H1 (cell line): ENCODE results near the gene PRKRIP1. TPM values are rescaled to one million over a fixed set of nuclear protein-coding genes. Genes with fewer than 3 reads are reported as not detected.

Experiments
- CTCF ChIA-PET: fragments of 300-600 bp; sonication (Branson Sonifier 250); formaldehyde crosslinking; loops from one replicate; lab custom pipeline; 2021; ENCODE audit not compliant: partially characterized antibody; lab: Charles Lee
- POLR2A ChIA-PET: fragments of 300-600 bp; sonication (Branson Sonifier 250); formaldehyde crosslinking; loops from one replicate; lab custom pipeline; 2021; ENCODE audit warnings: inconsistent platforms; ENCODE audit not compliant: partially characterized antibody; lab: Charles Lee
- DNase-seq, 2 experiments: peaks; one replicate each; pipeline versions ENCODE4 v3.0.0 to v3.0.0-alpha.2; 2010 to 2022; ENCODE audit warnings: low spot score in 2 of 2, low read depth in 1 of 2, mixed read lengths in 1 of 2
- FAIRE-seq: peaks from 2 replicates; lab custom pipeline; 2011; peaks lifted over from hg19 to GRCh38; lab: Jason Lieb, UNC
- H2AFZ ChIP-seq: 2 replicates; pipeline ENCODE4 v1.8.1; 2012; ENCODE audit warnings: low read length, inconsistent platforms
- H2AK5ac ChIP-seq: 2 replicates; pipeline ENCODE4 v1.6.1; 2013; ENCODE audit warnings: low read depth, low read length
- H2BK120ac ChIP-seq: replicated peaks from 2 replicates; pipeline ENCODE3; 2013; ENCODE audit warnings: low read depth, low read length, inconsistent platforms
- H2BK12ac ChIP-seq: 2 replicates; pipeline ENCODE4 v1.6.1; 2013; ENCODE audit warnings: low read depth, low read length
- H2BK15ac ChIP-seq: 2 replicates; pipeline ENCODE4 v1.6.1; 2013; ENCODE audit warnings: low read length
- H2BK20ac ChIP-seq: 2 replicates; pipeline ENCODE4 v1.6.1; 2013; ENCODE audit warnings: low read length
- H2BK5ac ChIP-seq: 2 replicates; pipeline ENCODE4 v1.6.1; 2013; ENCODE audit warnings: low read depth, low read length
- H3K14ac ChIP-seq: 2 replicates; pipeline ENCODE4 v1.6.1; 2013; ENCODE audit warnings: inconsistent platforms; ENCODE audit not compliant: insufficient read length
- H3K18ac ChIP-seq: 2 replicates; pipeline ENCODE4 v1.6.1; 2013; ENCODE audit warnings: low read length; ENCODE audit errors: extremely low read depth
- H3K23ac ChIP-seq: 2 replicates; pipeline ENCODE4 v1.6.1; 2013; ENCODE audit warnings: inconsistent platforms; ENCODE audit not compliant: insufficient read length
- H3K23me2 ChIP-seq: 2 replicates; pipeline ENCODE4 v1.6.1; 2013; ENCODE audit warnings: low read depth, low read length
- H3K27ac ChIP-seq: 2 replicates; pipeline ENCODE4 v1.6.1; 2011; ENCODE audit warnings: low read depth, low read length, inconsistent platforms
- H3K27me3 ChIP-seq, 4 experiments: replicated peaks in 1 of 4; 1 replicate in 1 of 4; 2 replicates in 3 of 4; pipeline versions ENCODE4 v1.6.1 to v1.8.1; 2011 to 2013; ENCODE audit warnings: low read length in 3 of 4, mild to moderate bottlenecking in 3 of 4, inconsistent platforms in 2 of 4, mixed read lengths in 2 of 4, moderate library complexity in 1 of 4; ENCODE audit not compliant: control insufficient read depth in 3 of 4, insufficient read depth in 3 of 4; ENCODE audit errors: extremely low read depth in 1 of 4
- H3K36me3 ChIP-seq, 4 experiments: 2 replicates each; pipeline versions ENCODE4 v1.6.1 to v1.8.1; 2011 to 2013; ENCODE audit warnings: mild to moderate bottlenecking in 4 of 4, low read length in 3 of 4, moderate library complexity in 2 of 4, control low read depth in 1 of 4, inconsistent platforms in 1 of 4; ENCODE audit not compliant: insufficient read depth in 4 of 4, control insufficient read depth in 2 of 4
- H3K4ac ChIP-seq: replicated peaks from 2 replicates; pipeline ENCODE3; 2013; ENCODE audit warnings: low read length, low read depth, mixed read lengths, inconsistent platforms; ENCODE audit not compliant: insufficient read length
- H3K4me1 ChIP-seq, 4 experiments: replicated peaks in 1 of 4; 1 replicate in 1 of 4; 2 replicates in 3 of 4; pipeline versions ENCODE4 v1.6.1 to v1.8.1; 2011 to 2013; ENCODE audit warnings: low read length in 3 of 4, inconsistent platforms in 2 of 4, mixed read lengths in 1 of 4; ENCODE audit not compliant: insufficient read depth in 4 of 4, control insufficient read depth in 3 of 4
- H3K4me2 ChIP-seq, 2 experiments: 2 replicates each; pipeline versions ENCODE4 v1.6.1 to v1.8.1; 2011 to 2013; ENCODE audit warnings: low read depth in 2 of 2, low read length in 2 of 2, control low read depth in 1 of 2, inconsistent platforms in 1 of 2, mild to moderate bottlenecking in 1 of 2; ENCODE audit not compliant: insufficient read depth in 1 of 2
- H3K4me3 ChIP-seq, 4 experiments: fragments of 200-600, 300-600 bp in 1 of 4; sonication (generic), shearing (Covaris generic), sonication (Bioruptor Twin) in 1 of 4; 2 replicates each; pipeline versions ENCODE4 v1.5.1 to v1.8.1; 2011 to 2016; ENCODE audit warnings: low read length in 4 of 4, low read depth in 3 of 4, control low read depth in 2 of 4, inconsistent platforms in 2 of 4, mild to moderate bottlenecking in 2 of 4, mixed read lengths in 1 of 4, moderate library complexity in 1 of 4; ENCODE audit not compliant: insufficient read depth in 2 of 4; ENCODE audit errors: extremely low read depth in 1 of 4
- H3K56ac ChIP-seq: replicated peaks from 2 replicates; pipeline ENCODE3; 2013; ENCODE audit warnings: low read depth, mild to moderate bottlenecking, mixed read lengths, low read length, inconsistent platforms; ENCODE audit not compliant: insufficient read length
- H3K79me1 ChIP-seq: 2 replicates; pipeline ENCODE4 v1.6.1; 2013; ENCODE audit warnings: low read depth, low read length, control low read depth
- H3K79me2 ChIP-seq, 2 experiments: 2 replicates each; pipeline versions ENCODE4 v1.6.1 to v1.8.1; 2012 to 2013; ENCODE audit warnings: low read length in 2 of 2, mild to moderate bottlenecking in 2 of 2, inconsistent platforms in 1 of 2; ENCODE audit not compliant: insufficient read depth in 2 of 2, control insufficient read depth in 1 of 2
- H3K9ac ChIP-seq, 4 experiments: replicated peaks in 1 of 4; 1 replicate in 1 of 4; 2 replicates in 3 of 4; pipeline versions ENCODE4 v1.6.1 to v1.8.1; 2011 to 2013; ENCODE audit warnings: low read depth in 3 of 4, low read length in 3 of 4, control low read depth in 2 of 4, mild to moderate bottlenecking in 2 of 4, moderate library complexity in 2 of 4, inconsistent platforms in 1 of 4; ENCODE audit errors: extremely low read depth in 1 of 4
- H3K9me3 ChIP-seq, 2 experiments: 2 replicates each; pipeline versions ENCODE4 v1.6.1 to v1.8.1; 2012 to 2013; ENCODE audit warnings: mild to moderate bottlenecking in 2 of 2, moderate library complexity in 2 of 2, control low read depth in 1 of 2, inconsistent platforms in 1 of 2, low read depth in 1 of 2, low read length in 1 of 2, mixed read lengths in 1 of 2; ENCODE audit not compliant: insufficient read depth in 2 of 2
- H4K20me1 ChIP-seq, 2 experiments: replicated peaks in 1 of 2; 2 replicates each; pipeline versions ENCODE3 to v1.8.1; 2011 to 2013; ENCODE audit warnings: inconsistent platforms in 2 of 2, low read length in 2 of 2, mild to moderate bottlenecking in 1 of 2; ENCODE audit not compliant: insufficient read depth in 2 of 2, control insufficient read depth in 1 of 2
- H4K5ac ChIP-seq: 2 replicates; pipeline ENCODE4 v1.6.1; 2013; ENCODE audit warnings: low read length, low read depth, mixed read lengths, inconsistent platforms; ENCODE audit not compliant: insufficient read length
- H4K8ac ChIP-seq: 2 replicates; pipeline ENCODE4 v1.8.0; 2013; ENCODE audit warnings: mild to moderate bottlenecking, moderate library complexity, low read length, inconsistent platforms; ENCODE audit not compliant: insufficient read depth; ENCODE audit errors: extremely low read depth
- H4K91ac ChIP-seq: replicated peaks from 2 replicates; pipeline ENCODE3; 2013; ENCODE audit warnings: low read length, mixed read lengths, inconsistent platforms; ENCODE audit not compliant: insufficient read length
- BACH1 ChIP-seq: IDR thresholded peaks from 2 replicates; pipeline ENCODE4 v1.6.1; 2012; ENCODE audit warnings: low read length, improper control_type of control experiment
- BRCA1 ChIP-seq: IDR thresholded peaks from 2 replicates; pipeline ENCODE4 v1.6.1; 2012; ENCODE audit warnings: low read depth, low read length, improper control_type of control experiment
- CBX5 ChIP-seq: fragments of 300-800, 300-1000 bp; sonication (generic); IDR thresholded peaks from 2 replicates; pipeline ENCODE4 v1.7.1; 2016; ENCODE audit warnings: antibody characterized with exemption, low read length, low read depth
- CHD1 ChIP-seq: IDR thresholded peaks from 2 replicates; pipeline ENCODE4 v1.6.1; 2012; ENCODE audit warnings: low read depth, low read length, improper control_type of control experiment
- CTBP2 ChIP-seq: IDR thresholded peaks from 2 replicates; pipeline ENCODE4 v1.7.0; 2011; ENCODE audit warnings: borderline replicate concordance, mild to moderate bottlenecking, moderate library complexity, mixed read lengths, low read length; ENCODE audit not compliant: insufficient read depth, insufficient read length
- FOSL1 ChIP-seq: IDR thresholded peaks from 2 replicates; pipeline ENCODE4 v1.6.1; 2011; ENCODE audit warnings: mild to moderate bottlenecking, low read depth, low read length, moderate library complexity; ENCODE audit not compliant: insufficient read depth
- GTF2F1 ChIP-seq: IDR thresholded peaks from 2 replicates; pipeline ENCODE4 v1.6.1; 2012; ENCODE audit warnings: low read depth, low read length, improper control_type of control experiment, borderline replicate concordance
- KDM4A ChIP-seq: IDR thresholded peaks from one replicate; pipeline ENCODE4 v1.7.1; 2012; ENCODE audit warnings: low read depth, mild to moderate bottlenecking, moderate library complexity, low read length, inconsistent platforms; ENCODE audit not compliant: severe bottlenecking
- NANOG ChIP-seq: IDR thresholded peaks from 2 replicates; pipeline ENCODE4 v1.6.1; 2011; ENCODE audit warnings: low read length, low read depth, mild to moderate bottlenecking, inconsistent platforms; ENCODE audit not compliant: insufficient read depth, poor library complexity, severe bottlenecking
- PHF8 ChIP-seq: fragments of 200-600 bp; sonication (generic); conservative IDR thresholded peaks from 2 replicates; pipeline ENCODE4 v1.7.1; 2012; ENCODE audit warnings: low read depth, mild to moderate bottlenecking, inconsistent platforms, low read length, moderate library complexity
- POLR2A ChIP-seq, 2 experiments: IDR thresholded peaks; 1 replicate in 1 of 2; 2 replicates in 1 of 2; pipeline ENCODE4 v1.6.1; 2011; ENCODE audit warnings: low read depth in 2 of 2, low read length in 2 of 2, mild to moderate bottlenecking in 2 of 2; ENCODE audit errors: control extremely low read depth in 1 of 2
- SRF ChIP-seq: IDR thresholded peaks from 2 replicates; pipeline ENCODE4 v1.6.1; 2011; ENCODE audit warnings: mild to moderate bottlenecking, low read depth, low read length, moderate library complexity
- TAF7 ChIP-seq: optimal IDR thresholded peaks from 2 replicates; pipeline ENCODE3; 2011; ENCODE audit warnings: low read depth, mild to moderate bottlenecking, inconsistent platforms, low read length, moderate library complexity, borderline replicate concordance
- ZNF274 ChIP-seq: IDR thresholded peaks from 2 replicates; pipeline ENCODE4 v1.7.0; 2012; ENCODE audit warnings: low read length, borderline replicate concordance; ENCODE audit errors: extremely low read depth
- WGBS, 2 experiments: shearing (Covaris generic) in 1 of 2; methylation state at CpG; one replicate each; pipeline versions ENCODE4 v1.1.6 to v1.1.7; 2013 to 2015; ENCODE audit warnings: low lambda C conversion rate in 2 of 2, mixed read lengths in 2 of 2, inconsistent platforms in 1 of 2, low coverage in 1 of 2, missing lambda C conversion rate in 1 of 2; ENCODE audit not compliant: insufficient replicate concordance in 2 of 2, insufficient coverage in 1 of 2, insufficient read length in 1 of 2; ENCODE audit errors: extremely low coverage in 1 of 2, missing lambda C conversion rate in 1 of 2; 5-methylcytosine and 5-hydroxymethylcytosine counted together
- polyA plus RNA-seq, 7 experiments: library from polyadenylated mRNA; depleted of rRNA in 3 of 7; stranded (reverse) in 5 of 7; unstranded in 2 of 7; fragments of >200 nt in 5 of 7; fragments of 200-250 nt in 2 of 7; gene quantifications; 1 replicate in 5 of 7; 2 replicates in 1 of 7; 4 replicates in 1 of 7; pipeline versions ENCODE4 v1.2.1 to v1.2.3, GENCODE V29; 2011 to 2013; ENCODE audit warnings: missing spikeins in 2 of 7, mixed read lengths in 2 of 7
- total RNA-seq: library from RNA; stranded (reverse); fragmentation: NEBNext Ultra II Directional; extraction: Animal tissue kit (Norgen Biotek cat#: 25700); gene quantifications from 2 replicates; pipeline ENCODE4 v1.2.1, GENCODE V29; 2021

PRKRIP1 gene
- total and polyA plus RNA-seq, 2 of the 8 experiments (the other 6 are each of a cell fraction or from before 2014, with no cell fraction given) = 11.1 to 22.0 TPM

DNA sequence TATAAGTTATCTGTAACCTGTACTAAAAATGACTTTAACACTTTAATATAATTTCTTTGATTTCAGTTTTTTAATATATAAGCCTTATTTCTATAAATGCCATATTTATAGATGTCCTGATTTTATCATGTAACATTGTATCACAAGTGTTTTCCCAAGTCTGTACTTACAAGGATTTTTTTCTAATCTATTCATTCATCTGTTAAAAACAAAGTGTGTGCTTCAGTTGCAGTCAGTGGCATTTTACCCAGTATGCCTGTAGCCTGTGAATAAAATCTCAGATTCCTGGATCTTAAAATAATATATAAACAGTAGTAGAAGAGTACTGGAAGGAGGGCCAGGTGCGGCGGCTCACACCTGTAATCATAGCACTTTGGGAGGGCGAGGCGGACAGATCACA is 17.4 kb downstream of the PRKRIP1 start:
- ChIA-PET POLR2A (interaction anchor here (0.9 to 2.7 kb wide), 4 partner anchors 10 to 104 kb away, joined by 3 to 6 read pairs (median 5); no protein-coding TSS in a partner anchor), CTCF (interaction anchor here (0.9 to 4.1 kb wide), 8 partner anchors 9 to 96 kb away, joined by 3 to 42 read pairs (median 7); no protein-coding TSS in a partner anchor)
- no peak overlapping the region for H3K23ac ChIP-seq
- no peak overlapping the region for H2BK120ac ChIP-seq
- no peak overlapping the region for H3K4me3 ChIP-seq
- no peaks in the 10 kb centered on the region for H3K23me2 ChIP-seq
- H3K9me3 ChIP-seq = peaks cover 0 to 3% of the 10 kb centered on the region in 2 experiments; a peak in 1 of 4 replicates
- H3K18ac ChIP-seq = no peak overlapping the region
- no peak overlapping the region for H3K27ac ChIP-seq
- H4K8ac ChIP-seq = no peak overlapping the region
- no peak for TF ChIP-seq TAF7
- TF ChIP-seq BRCA1 = no peak
- no peak for TF ChIP-seq FOSL1
- no peak for TF ChIP-seq CBX5
- no peak for TF ChIP-seq POLR2A (IDR thresholded peaks at IDR 0.05; ENCODE audit: control extremely low read depth in 1 of 2, low read depth in 2 of 2, low read length in 2 of 2)
- TF ChIP-seq PHF8 = no peak
- TF ChIP-seq NANOG = no peak
- TF ChIP-seq CTBP2 = no peak
- no peak for TF ChIP-seq GTF2F1
- no peak for TF ChIP-seq ZNF274
- TF ChIP-seq BACH1 = no peak
- no peak for TF ChIP-seq SRF
- TF ChIP-seq CHD1 = no peak
- TF ChIP-seq KDM4A = no peak
- peaks cover 0 to 13% of the 10 kb centered on the region in 2 experiments for H4K20me1 ChIP-seq
- H3K9ac ChIP-seq = no peak overlapping the region
- 97% methylated on average over 4 of the region's 4 CpGs; no CpG with 5 or more reads in 1 of the 2 experiments for WGBS, 2 experiments
- no peak overlapping the region for H2AK5ac ChIP-seq
- H4K91ac ChIP-seq = no peak overlapping the region
- H3K27me3 ChIP-seq = no peaks in the 10 kb centered on the region
- no peak overlapping the region for H3K56ac ChIP-seq
- H2BK20ac ChIP-seq = no peak overlapping the region
- no peak for DNase-seq
- H2AFZ ChIP-seq = no peak overlapping the region
- H3K4ac ChIP-seq = no peak overlapping the region
- H2BK12ac ChIP-seq = no peak overlapping the region
- H2BK5ac ChIP-seq = no peak overlapping the region
- no peak overlapping the region for H3K4me2 ChIP-seq
- peaks cover 3 to 34% (median 20%) of the 10 kb centered on the region in 4 experiments; a peak in 7 of 8 replicates for H3K36me3 ChIP-seq
- H2BK15ac ChIP-seq = no peak overlapping the region
- no peaks in the 10 kb centered on the region; the same call in none of the 2 replicates for H3K79me1 ChIP-seq
- FAIRE-seq = no peak
- H3K79me2 ChIP-seq = no peaks in the 10 kb centered on the region; a peak in 1 of 4 replicates
- no peaks in the 10 kb centered on the region for H3K4me1 ChIP-seq
- no peak overlapping the region for H4K5ac ChIP-seq
- no peak overlapping the region for H3K14ac ChIP-seq
